Upper lobe of left lung (tissue), 6 donors: ENCODE data around the gene MLST8. TPM values are rescaled to one million over a fixed set of nuclear protein-coding genes. Genes with fewer than 3 reads are reported as not detected.

Experiments used
- ATAC-seq, 2 donors: fragments of 200-7000 bp; cut with Tn5 transposase; one replicate each; pipeline ENCODE4 v1.9.1; 2022; ENCODE audit warnings: mild to moderate bottlenecking in 2 of 2, moderate library complexity in 2 of 2; ENCODE audit not compliant: low FRiP score in 2 of 2
- DNase-seq, 2 donors: peaks; one replicate each; pipeline ENCODE4 v3.0.0-alpha.2; 2019 to 2020
- H3K27ac ChIP-seq, 4 donors: fragments of 200-600 bp; sonication (generic); one replicate each; pipeline ENCODE4 v1.5.1; 2016 to 2019
- H3K27me3 ChIP-seq, 4 donors: fragments of 200-600 bp; sonication (generic); one replicate each; pipeline ENCODE4 v1.5.1; 2017 to 2019
- H3K36me3 ChIP-seq, 4 donors: fragments of 200-600 bp; sonication (generic); one replicate each; pipeline ENCODE4 v1.5.1; 2016 to 2019
- H3K4me1 ChIP-seq, 4 donors: fragments of 200-600 bp; sonication (generic); one replicate each; pipeline ENCODE4 v1.5.1; 2018 to 2019
- H3K4me3 ChIP-seq, 4 donors: fragments of 200-600 bp; sonication (generic); one replicate each; pipeline ENCODE4 v1.5.1; 2017 to 2019; ENCODE audit warnings: mild to moderate bottlenecking in 2 of 4, moderate library complexity in 1 of 4
- H3K9me3 ChIP-seq, 4 donors: fragments of 200-600 bp; sonication (generic); one replicate each; pipeline ENCODE4 v1.5.1; 2018 to 2019
- CTCF ChIP-seq, 6 experiments: fragments of 450-650 bp in 4 of 6; fragments of 200-600 bp in 2 of 6; sonication (generic) in 2 of 6; IDR thresholded peaks; one replicate each; pipeline ENCODE4 v1.5.1; 2016 to 2019; ENCODE audit warnings: antibody characterized with exemption in 6 of 6
- EP300 ChIP-seq, 4 donors: sonication (generic); formaldehyde crosslinking; IDR thresholded peaks; one replicate each; pipeline ENCODE4 v1.5.1; 2017; ENCODE audit warnings: antibody characterized with exemption in 4 of 4, control low read depth in 2 of 4
- POLR2A ChIP-seq, 4 donors: fragments of 450-650 bp; IDR thresholded peaks; one replicate each; pipeline ENCODE4 v1.5.1; 2016 to 2017; ENCODE audit warnings: antibody characterized with exemption in 4 of 4, mild to moderate bottlenecking in 2 of 4
- POLR2AphosphoS5 ChIP-seq, 2 donors: sonication (generic); formaldehyde crosslinking; IDR thresholded peaks; one replicate each; pipeline ENCODE4 v1.5.1; 2017; ENCODE audit warnings: antibody characterized with exemption in 2 of 2
- WGBS, 2 donors: methylation state at CpG; one replicate each; pipeline ENCODE4 v1.1.5; 2017 to 2018; 5-methylcytosine and 5-hydroxymethylcytosine counted together
- total RNA-seq, 6 donors: library from RNA; depleted of rRNA in 4 of 6; stranded (reverse); fragments of >200 nt in 4 of 6; gene quantifications; one replicate each; pipeline versions ENCODE4 v1.1.0 to v1.2.1, GENCODE V29; 2016 to 2021
- donor health status: DM: no; HTN: no; CAD: no; lungs with moderate emphysema.
- donor health status: DM: no; HTN: yes; CAD: no; lungs with severe emphysema.

Gene MLST8
- total RNA-seq, 6 donors from 2014 or later, result 24.6 to 93.2 (median 47.7) TPM

- Histone ChIP-seq H3K4me3 (no peak overlapping the region), H3K27ac (no peak overlapping the region), H3K27me3 (no peaks in the 10 kb centered on the region), H3K9me3 (no peaks in the 10 kb centered on the region), H3K36me3 (peaks cover 31 to 62% (median 50%) of the 10 kb centered on the region in 4 donors), H3K4me1 (peaks cover 14 to 31% (median 21%) of the 10 kb centered on the region in 4 donors)
- ATAC-seq (no peak), DNase-seq (peak in 1 of 2 donors; percentile 79)
- 93% methylated on average over 22 of the region's 25 CpGs; no CpG with 5 or more reads in 1 of the 2 donors for WGBS, 2 donors
- TF ChIP-seq POLR2AphosphoS5 (IDR thresholded peaks at IDR 0.05) (no peak), CTCF (IDR thresholded peaks at IDR 0.05) (no peak), POLR2A (IDR thresholded peaks at IDR 0.05) (no peak)
Observed at GRCh38 chr16:2228161-2228824, 23.0 kb downstream of the MLST8 start.

DNA sequence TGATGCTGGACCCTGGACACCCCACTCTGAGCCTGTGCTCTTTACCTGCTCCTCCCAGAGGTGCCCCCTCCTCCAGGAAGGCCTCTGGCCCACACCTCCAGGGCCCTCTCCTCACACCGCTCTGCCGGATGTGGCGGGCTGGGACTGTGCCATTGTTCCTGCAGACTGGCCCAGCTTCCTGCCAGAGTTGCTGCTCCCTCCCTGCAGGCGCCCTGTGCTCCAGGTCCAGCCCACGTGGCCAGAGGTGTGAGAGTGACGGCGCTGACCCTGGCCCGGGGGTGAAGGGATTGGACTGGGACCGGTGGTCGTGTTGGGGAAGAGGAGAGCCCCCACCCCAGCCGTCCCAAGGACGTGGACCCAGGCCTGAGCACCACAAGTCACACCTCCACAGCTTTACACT is 23.8 kb downstream of the MLST8 start:
- H3K4me1 ChIP-seq, result peaks cover 12 to 25% (median 20%) of the 10 kb centered on the region in 4 donors
- no peak for TF ChIP-seq POLR2A (IDR thresholded peaks at IDR 0.05)
- no peak overlapping the region for H3K27ac ChIP-seq
- H3K4me3 ChIP-seq, result no peak overlapping the region
- DNase-seq, result peak in 1 of 2 donors; percentile 73
- no peaks in the 10 kb centered on the region for H3K27me3 ChIP-seq
- H3K36me3 ChIP-seq, result peaks cover 38 to 70% (median 58%) of the 10 kb centered on the region in 4 donors
- no peak for ATAC-seq
- whole genome bisulfite sequencing, 2 donors, result 73 to 77% methylated on average over 2 to 12 of the region's 12 CpGs
- H3K9me3 ChIP-seq, result no peaks in the 10 kb centered on the region

DNA sequence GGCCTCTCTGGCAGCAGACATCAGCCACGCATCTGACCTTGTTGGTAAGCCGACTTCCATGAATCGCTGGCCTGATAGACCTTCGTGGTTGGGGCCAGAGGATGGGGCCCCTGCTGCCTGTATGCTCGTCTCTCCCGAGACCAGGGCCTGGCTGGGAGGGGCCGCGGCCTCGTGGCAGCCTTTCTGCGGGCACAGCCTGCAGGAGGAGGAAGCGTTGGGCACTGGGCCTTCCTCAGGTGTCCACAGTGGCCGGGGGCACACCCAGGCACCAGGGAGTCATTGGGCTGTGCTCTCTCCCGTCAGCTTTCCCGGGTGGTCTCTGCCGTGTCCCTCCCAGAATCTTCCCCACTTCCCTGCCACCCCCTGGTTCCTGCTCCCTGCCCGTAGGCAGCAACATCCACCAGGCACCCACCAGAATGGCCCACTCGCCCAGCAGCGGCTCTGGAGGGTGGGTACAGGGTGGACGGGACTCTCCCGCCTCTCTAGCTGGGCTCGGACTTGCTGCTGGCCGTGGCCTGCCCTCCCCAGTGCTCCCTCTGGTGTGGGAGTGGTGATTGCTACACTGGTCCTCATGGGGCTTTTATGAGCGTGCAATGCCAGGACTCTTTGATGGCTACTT is 24.5 kb downstream of the MLST8 start:
- WGBS, 2 donors, result 90 to 94% methylated on average over 4 to 22 of the region's 23 CpGs
- peaks cover 41 to 76% (median 65%) of the 10 kb centered on the region in 4 donors for H3K36me3 ChIP-seq
- H3K27me3 ChIP-seq, result no peaks in the 10 kb centered on the region
- H3K4me3 ChIP-seq, result no peak overlapping the region
- H3K9me3 ChIP-seq, result no peaks in the 10 kb centered on the region
- DNase-seq (peak in 1 of 2 donors; percentile 72), ATAC-seq (no peak)
- H3K27ac ChIP-seq, result no peak overlapping the region
- TF ChIP-seq POLR2AphosphoS5 (IDR thresholded peaks at IDR 0.05) (no peak), POLR2A (IDR thresholded peaks at IDR 0.05) (no peak), CTCF (IDR thresholded peaks at IDR 0.05) (no peak), EP300 (IDR thresholded peaks at IDR 0.05) (no peak)
- H3K4me1 ChIP-seq, result peaks cover 5 to 19% (median 14%) of the 10 kb centered on the region in 4 donors

- TF ChIP-seq EP300 (IDR thresholded peaks at IDR 0.05), result no peak
- TF ChIP-seq CTCF (IDR thresholded peaks at IDR 0.05), result no peak
- no peak for TF ChIP-seq POLR2A (IDR thresholded peaks at IDR 0.05)
- no peak for TF ChIP-seq POLR2AphosphoS5 (IDR thresholded peaks at IDR 0.05)
- ATAC-seq (no peak), DNase-seq (peak in 1 of 2 donors; percentile 66)
- Histone ChIP-seq H3K9me3 (no peaks in the 10 kb centered on the region), H3K4me1 (peaks cover 0 to 12% (median 9%) of the 10 kb centered on the region in 4 donors), H3K27me3 (no peaks in the 10 kb centered on the region), H3K4me3 (no peak overlapping the region), H3K27ac (no peak overlapping the region), H3K36me3 (peaks cover 41 to 82% (median 71%) of the 10 kb centered on the region in 4 donors)
- WGBS, 2 donors, result 79 to 88% methylated on average over 5 to 13 of the region's 13 CpGs
Observed at GRCh38 chr16:2230376-2230775, 25.1 kb downstream of the MLST8 start.

- Histone ChIP-seq H3K27me3 (peaks cover 0 to 3% (median 0%) of the 10 kb centered on the region in 4 donors), H3K9me3 (no peaks in the 10 kb centered on the region), H3K36me3 (peaks cover 41 to 83% (median 77%) of the 10 kb centered on the region in 4 donors), H3K4me3 (no peak overlapping the region), H3K27ac (no peak overlapping the region), H3K4me1 (peaks cover under 1 to 11% (median 6%) of the 10 kb centered on the region in 4 donors)
- WGBS, 2 donors, result 87 to 88% methylated on average over 10 to 29 of the region's 29 CpGs
- no peak for TF ChIP-seq EP300 (IDR thresholded peaks at IDR 0.05)
- TF ChIP-seq POLR2AphosphoS5 (IDR thresholded peaks at IDR 0.05), result no peak
- TF ChIP-seq CTCF (IDR thresholded peaks at IDR 0.05), result no peak
- TF ChIP-seq POLR2A (IDR thresholded peaks at IDR 0.05), result no peak
- DNase-seq (peak in 1 of 2 donors; percentile 70), ATAC-seq (no peak)
Observed at GRCh38 chr16:2231016-2231931, 26.0 kb downstream of the MLST8 start.
